HepG2 (cell line): ENCODE data around the gene HK2. TPM values are rescaled to one million over a fixed set of nuclear protein-coding genes. Genes with fewer than 3 reads are reported as not detected.

Experiments used
- ATF4 ChIP-seq, 2 experiments: fragments of 450-650 bp in 1 of 2; sonication (generic) in 1 of 2; formaldehyde crosslinking; IDR thresholded peaks; 2 replicates each; pipeline versions ENCODE4 v1.5.0 to v1.8.0; 2020 to 2022; ENCODE audit warnings: mild to moderate bottlenecking in 1 of 2, missing genetic modification reagents in 1 of 2
- CEBPB ChIP-seq: IDR thresholded peaks from 2 replicates; pipeline ENCODE4 v1.6.1; 2011; ENCODE audit warnings: low read depth, low read length, improper control_type of control experiment, borderline replicate concordance
- CREB1 ChIP-seq, 2 experiments: fragments of 450-650 bp in 1 of 2; IDR thresholded peaks; 2 replicates each; pipeline ENCODE4 v1.6.1; 2016 to 2017; ENCODE audit warnings: control low read depth in 1 of 2, mild to moderate bottlenecking in 1 of 2, missing compliant biosample characterization in 1 of 2, missing genetic modification characterization in 1 of 2
- MXD1 ChIP-seq: sonication (generic); formaldehyde crosslinking; IDR thresholded peaks from 2 replicates; pipeline ENCODE4 v1.4.0; 2020; ENCODE audit warnings: mild to moderate bottlenecking, missing genetic modification reagents
- NR0B2 ChIP-seq: sonication (generic); formaldehyde crosslinking; IDR thresholded peaks from 2 replicates; pipeline ENCODE4 v1.4.0; 2020; ENCODE audit warnings: mild to moderate bottlenecking, missing genetic modification reagents
- PHF8 ChIP-seq: sonication (generic); formaldehyde crosslinking; IDR thresholded peaks from 2 replicates; pipeline ENCODE4 v1.5.0; 2020; ENCODE audit warnings: missing genetic modification reagents
- RERE ChIP-seq: IDR thresholded peaks from 2 replicates; pipeline ENCODE4 v1.6.1; 2016; ENCODE audit warnings: low read depth, missing genetic modification reagents, missing compliant biosample characterization
- SP2 ChIP-seq: sonication (generic); formaldehyde crosslinking; IDR thresholded peaks from 2 replicates; pipeline ENCODE4 v1.5.1; 2020; ENCODE audit warnings: mild to moderate bottlenecking, missing genetic modification reagents
- TBX3 ChIP-seq: fragments of 450-650 bp; IDR thresholded peaks from 2 replicates; pipeline ENCODE4 v1.6.1; 2017; ENCODE audit warnings: antibody characterized with exemption, mild to moderate bottlenecking, inconsistent platforms, borderline replicate concordance
- TCF12 ChIP-seq, 2 experiments: fragments of 450-650 bp in 1 of 2; sonication (generic) in 1 of 2; formaldehyde crosslinking in 1 of 2; IDR thresholded peaks; 2 replicates each; pipeline versions ENCODE4 v1.6.1 to v1.8.0; 2017 to 2022; ENCODE audit warnings: antibody characterized with exemption in 1 of 2, mild to moderate bottlenecking in 1 of 2, missing genetic modification reagents in 1 of 2, moderate library complexity in 1 of 2
- ZBTB46 ChIP-seq: sonication (generic); formaldehyde crosslinking; IDR thresholded peaks from 2 replicates; pipeline ENCODE4 v1.4.0; 2020; ENCODE audit warnings: mild to moderate bottlenecking, missing genetic modification reagents, borderline replicate concordance
- ZNF567 ChIP-seq: sonication (generic); formaldehyde crosslinking; IDR thresholded peaks from 2 replicates; pipeline ENCODE4 v1.8.1; 2023; ENCODE audit warnings: mild to moderate bottlenecking, missing genetic modification reagents, borderline replicate concordance
- ZNF580 ChIP-seq: IDR thresholded peaks from 2 replicates; pipeline ENCODE4 v1.6.1; 2016; ENCODE audit warnings: low read depth, borderline replicate concordance
- ZNF7 ChIP-seq: IDR thresholded peaks from 2 replicates; pipeline ENCODE4 v1.6.1; 2016; ENCODE audit warnings: missing biosample characterization, missing genetic modification reagents
- polyA plus RNA-seq, 8 experiments: library from polyadenylated mRNA; depleted of rRNA in 3 of 8; stranded (reverse) in 7 of 8; unstranded in 1 of 8; fragments of >200 nt; fragmentation: Illumina TruSeq in 4 of 8; extraction: Trizol in 4 of 8; gene quantifications; 2 replicates each; pipeline versions ENCODE4 v1.2.1 to v1.2.3, GENCODE V29; 2011 to 2016; ENCODE audit warnings: low read depth in 4 of 8, missing spikeins in 1 of 8, mixed read lengths in 1 of 8; ENCODE audit not compliant: insufficient read depth in 1 of 8
- total RNA-seq, 5 experiments: library from RNA; depleted of rRNA; stranded (reverse); fragments of >200 nt; fragmentation: Illumina TruSeq; extraction: Trizol; gene quantifications; 2 replicates each; pipeline ENCODE4 v1.2.3, GENCODE V29; 2016; ENCODE audit warnings: low read depth in 1 of 5

The HK2 gene
- total and polyA plus RNA-seq, 2 of the 13 experiments (the other 11 are each of a cell fraction or from before 2014, with no cell fraction given), result 13.2 to 101 TPM

GRCh38 chr2:74856004-74856578 lies 22.2 kb downstream of the HK2 start (continued):
- no peak for TF ChIP-seq ZBTB46 (CRISPR knock-in tag)
- TF ChIP-seq ZNF567 (CRISPR knock-in tag), result no peak
- TF ChIP-seq ZNF580 (CRISPR knock-in tag), result peak; percentile 84; the same call in 1 of the 2 replicates
- no peak for TF ChIP-seq TCF12 (IDR thresholded peaks at IDR 0.05)
- TF ChIP-seq TCF12 (CRISPR knock-in tag; IDR thresholded peaks at IDR 0.05), result no peak
- no peak for TF ChIP-seq ZNF7
- peak in 1 of 2 experiments; percentile 57; a peak in 1 of 4 replicates for TF ChIP-seq ATF4 (CRISPR knock-in tag; IDR thresholded peaks at IDR 0.05)
- TF ChIP-seq TBX3, result 0 out of 2 replicates have a peak, but pooled peaks have one; percentile 29
- TF ChIP-seq PHF8 (CRISPR knock-in tag), result no peak
- no peak for TF ChIP-seq CREB1 (IDR thresholded peaks at IDR 0.05)
- TF ChIP-seq CREB1 (CRISPR knock-in tag; IDR thresholded peaks at IDR 0.05), result 0 out of 2 replicates have a peak, but pooled peaks have one; percentile 53
- TF ChIP-seq CEBPB, result no peak
- TF ChIP-seq RERE, result peak; percentile 95
- peak; percentile 71; the same call in 1 of the 2 replicates for TF ChIP-seq MXD1
- peak; percentile 83 for TF ChIP-seq NR0B2
- no peak for TF ChIP-seq SP2
